Limb (tissue), 2 donors: Measurements from ENCODE around the gene ANAPC4.
"Not testable (repeated sequence)": the region's sequence is repeated elsewhere in the genome, so short reads cannot be mapped to it uniquely, and the experiment has no call there.

ENCODE experiments used
- DNase-seq, 2 donors: peaks; one replicate each; pipeline ENCODE4 v3.0.0-alpha.2; 2016; ENCODE audit errors: extremely low spot score in 2 of 2

ANAPC4 gene, protein sequence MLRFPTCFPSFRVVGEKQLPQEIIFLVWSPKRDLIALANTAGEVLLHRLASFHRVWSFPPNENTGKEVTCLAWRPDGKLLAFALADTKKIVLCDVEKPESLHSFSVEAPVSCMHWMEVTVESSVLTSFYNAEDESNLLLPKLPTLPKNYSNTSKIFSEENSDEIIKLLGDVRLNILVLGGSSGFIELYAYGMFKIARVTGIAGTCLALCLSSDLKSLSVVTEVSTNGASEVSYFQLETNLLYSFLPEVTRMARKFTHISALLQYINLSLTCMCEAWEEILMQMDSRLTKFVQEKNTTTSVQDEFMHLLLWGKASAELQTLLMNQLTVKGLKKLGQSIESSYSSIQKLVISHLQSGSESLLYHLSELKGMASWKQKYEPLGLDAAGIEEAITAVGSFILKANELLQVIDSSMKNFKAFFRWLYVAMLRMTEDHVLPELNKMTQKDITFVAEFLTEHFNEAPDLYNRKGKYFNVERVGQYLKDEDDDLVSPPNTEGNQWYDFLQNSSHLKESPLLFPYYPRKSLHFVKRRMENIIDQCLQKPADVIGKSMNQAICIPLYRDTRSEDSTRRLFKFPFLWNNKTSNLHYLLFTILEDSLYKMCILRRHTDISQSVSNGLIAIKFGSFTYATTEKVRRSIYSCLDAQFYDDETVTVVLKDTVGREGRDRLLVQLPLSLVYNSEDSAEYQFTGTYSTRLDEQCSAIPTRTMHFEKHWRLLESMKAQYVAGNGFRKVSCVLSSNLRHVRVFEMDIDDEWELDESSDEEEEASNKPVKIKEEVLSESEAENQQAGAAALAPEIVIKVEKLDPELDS

DNA sequence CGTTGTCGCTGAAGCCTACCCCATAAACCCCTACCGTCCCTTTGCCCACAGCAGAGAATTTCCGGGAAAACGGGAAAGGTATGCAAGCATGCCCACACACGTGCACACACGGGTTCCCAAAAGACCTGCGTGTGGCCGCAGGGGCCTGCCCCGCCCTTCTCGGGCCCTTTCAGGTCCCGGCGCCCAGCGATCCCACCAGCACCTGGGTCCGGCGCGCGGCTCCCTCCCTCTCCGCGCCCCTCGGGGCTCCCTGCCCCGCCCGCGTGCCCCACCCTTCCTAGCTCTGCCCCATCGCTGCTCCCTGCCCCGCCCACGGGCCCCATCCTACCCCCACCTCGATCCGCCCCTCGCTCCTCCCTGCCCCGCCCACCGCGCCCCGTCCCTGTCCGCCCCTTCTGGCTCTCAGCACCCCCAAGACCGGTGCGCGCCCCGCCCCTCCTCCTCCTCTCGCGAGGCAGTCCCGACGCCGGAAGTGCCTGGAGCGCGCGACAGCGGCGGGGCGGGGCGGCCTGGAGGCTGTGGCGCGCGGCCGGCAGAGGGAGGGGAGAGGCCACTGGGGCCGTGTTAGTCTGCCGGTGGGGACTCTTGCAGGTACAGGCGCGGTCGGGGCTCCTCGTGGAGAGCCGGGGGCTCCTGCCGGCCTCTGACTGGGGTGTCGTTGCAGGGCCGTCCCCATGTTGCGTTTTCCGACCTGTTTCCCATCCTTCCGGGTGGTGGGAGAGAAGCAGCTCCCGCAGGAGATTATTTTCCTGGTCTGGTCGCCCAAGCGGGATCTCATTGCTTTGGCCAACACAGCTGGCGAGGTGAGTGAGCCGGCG is at the start of gene ANAPC4:
ANAPC4 (plus strand) TSS at position 510 of the 818 bp plus-strand sequence; CDS start at position 675, 165 bp downstream.
- peak; percentile 92 to 96 for DNase-seq

DNA sequence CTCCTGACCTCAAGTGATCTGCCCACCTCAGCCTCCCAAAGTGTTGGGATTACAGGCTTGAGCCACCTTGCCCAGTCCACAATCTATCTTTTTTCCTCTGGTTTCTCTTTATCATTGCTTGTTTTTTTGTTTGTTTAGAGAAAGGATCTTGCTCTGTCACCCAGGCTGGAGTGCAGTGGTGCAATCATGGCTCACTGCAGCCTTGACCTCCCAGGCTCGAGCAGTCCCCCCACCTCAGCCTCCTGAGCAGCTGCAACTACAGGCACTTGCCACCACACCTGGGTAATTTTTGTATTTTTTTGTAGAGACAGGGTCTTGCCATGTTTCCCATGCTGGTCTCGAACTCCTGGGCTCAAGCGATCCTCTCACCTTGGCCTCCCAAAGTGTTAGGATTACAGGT is 48.6 kb upstream of the ANAPC4 start:
- DNase-seq = not testable (repeated sequence)

DNA sequence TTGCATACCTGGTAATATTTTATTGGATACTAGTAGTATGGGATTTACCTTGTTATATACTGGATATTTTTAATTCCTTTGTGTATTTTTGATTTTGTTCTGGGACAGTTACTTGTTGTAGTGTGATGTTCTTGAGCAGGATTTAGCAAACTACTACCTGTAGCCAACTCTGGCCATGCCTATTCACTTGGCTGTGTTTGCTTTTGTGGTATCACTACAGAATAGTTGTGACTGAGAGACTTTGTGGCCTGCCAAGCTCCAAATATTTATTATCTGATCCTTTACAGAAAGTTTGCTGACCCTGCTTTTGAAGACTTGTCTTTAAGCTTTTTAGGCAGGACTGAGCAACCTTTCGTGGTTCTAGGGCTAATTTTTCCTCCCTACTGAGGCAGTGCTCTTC is 46.7 kb upstream of the ANAPC4 start:
- no peak for DNase-seq

DNA sequence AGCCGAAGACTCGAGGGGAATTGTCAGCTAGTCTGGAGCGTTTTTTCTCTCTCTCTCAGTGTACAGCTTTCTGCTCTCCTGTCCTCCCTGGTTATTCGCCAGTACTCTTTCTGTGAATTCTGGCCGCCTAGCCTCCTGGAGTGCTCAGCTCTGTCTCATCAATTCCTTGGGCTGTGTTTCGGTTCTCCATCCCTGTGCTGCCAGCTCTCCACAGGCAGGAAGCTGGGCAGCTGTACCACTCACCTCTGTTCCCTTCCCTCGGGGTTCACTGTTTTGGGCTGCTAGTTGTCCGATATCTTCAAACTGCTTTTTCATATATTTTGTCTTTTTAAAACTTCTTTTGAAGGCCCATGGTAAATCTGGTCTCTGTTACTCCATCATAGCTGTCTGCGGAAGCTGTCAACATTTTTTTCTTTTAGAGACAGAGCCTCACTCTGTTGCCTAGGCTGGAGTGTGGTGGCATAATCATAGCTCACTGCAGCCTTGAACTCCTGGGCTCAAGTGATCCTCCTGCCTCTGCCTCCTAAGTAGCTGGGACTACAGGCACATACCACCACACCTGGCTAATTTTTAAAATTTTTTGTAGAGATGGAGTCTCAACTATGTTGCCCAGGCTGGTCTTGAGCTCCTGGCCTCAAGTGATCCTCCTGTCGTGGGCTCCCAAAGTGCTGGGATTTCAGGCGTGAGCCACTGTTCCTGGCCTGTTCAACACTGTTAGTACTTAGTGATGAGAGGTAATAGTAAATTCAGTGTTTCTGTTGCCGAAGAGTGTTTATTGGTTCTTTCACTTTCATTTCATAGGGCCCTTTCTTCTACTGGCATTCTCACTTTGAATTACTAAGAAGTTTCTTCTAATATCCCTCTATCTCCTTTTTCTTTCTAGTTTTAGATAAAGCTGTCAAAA is 45.9 kb upstream of the ANAPC4 start:
- DNase-seq = no peak

DNA sequence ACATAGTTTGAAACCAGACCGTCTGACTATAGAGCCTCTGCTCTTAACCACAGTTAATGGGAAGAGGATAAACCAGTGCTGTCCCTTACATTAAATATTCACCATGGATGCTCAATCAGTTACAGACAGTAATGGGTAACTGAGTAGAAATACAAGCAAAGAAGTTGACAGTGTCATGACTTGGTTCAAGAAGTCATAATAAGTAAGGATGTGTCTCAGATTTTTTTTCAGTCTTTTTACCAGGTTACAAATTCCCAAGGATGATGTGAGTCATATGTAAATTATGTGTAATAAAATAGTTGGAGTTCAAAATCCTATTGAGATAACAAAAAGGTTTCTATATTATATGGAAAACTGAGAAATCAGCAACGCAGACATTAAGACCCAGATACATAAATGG is 33.4 kb upstream of the ANAPC4 start:
- DNase-seq = no peak

DNA sequence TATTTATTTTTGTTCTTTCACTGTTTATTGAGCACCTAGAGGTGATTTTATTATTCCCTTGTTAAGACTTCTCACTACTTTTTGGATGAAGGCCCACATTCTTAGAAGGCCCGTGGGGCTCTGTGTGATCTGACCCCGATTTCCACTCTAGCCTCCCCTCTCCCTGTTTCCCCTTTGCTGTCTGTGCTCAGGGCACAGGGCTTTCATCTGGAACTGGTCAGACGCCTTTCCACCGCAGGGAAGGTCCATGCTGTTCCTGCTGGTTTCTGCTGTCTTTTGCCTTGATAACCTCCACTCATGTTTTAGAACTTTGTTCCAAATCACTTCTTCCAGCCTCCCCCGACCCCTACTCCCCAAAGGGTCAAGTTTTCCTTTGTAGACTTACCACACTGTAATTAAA is 31.3 kb upstream of the ANAPC4 start:
- DNase-seq = no peak

DNA sequence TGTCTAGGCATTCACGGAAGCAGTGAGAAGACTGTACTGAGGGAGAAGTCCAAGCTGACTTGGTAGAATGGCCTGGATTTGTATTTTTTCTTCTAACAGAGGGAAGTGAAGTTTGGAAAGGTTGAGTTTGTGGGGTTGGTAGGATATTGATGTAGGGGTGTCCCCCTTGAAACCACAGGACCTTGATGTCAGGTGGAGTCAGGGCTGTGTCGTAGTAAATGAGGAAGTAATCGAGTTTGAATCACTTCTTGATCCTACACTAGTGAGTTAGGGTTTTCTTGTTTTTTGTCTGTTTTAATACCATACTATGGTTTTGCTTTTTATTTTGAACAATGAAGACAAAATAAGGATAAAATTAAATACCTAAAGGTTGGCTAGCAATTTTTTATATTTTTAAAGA is 30.1 kb upstream of the ANAPC4 start:
- no peak for DNase-seq

DNA sequence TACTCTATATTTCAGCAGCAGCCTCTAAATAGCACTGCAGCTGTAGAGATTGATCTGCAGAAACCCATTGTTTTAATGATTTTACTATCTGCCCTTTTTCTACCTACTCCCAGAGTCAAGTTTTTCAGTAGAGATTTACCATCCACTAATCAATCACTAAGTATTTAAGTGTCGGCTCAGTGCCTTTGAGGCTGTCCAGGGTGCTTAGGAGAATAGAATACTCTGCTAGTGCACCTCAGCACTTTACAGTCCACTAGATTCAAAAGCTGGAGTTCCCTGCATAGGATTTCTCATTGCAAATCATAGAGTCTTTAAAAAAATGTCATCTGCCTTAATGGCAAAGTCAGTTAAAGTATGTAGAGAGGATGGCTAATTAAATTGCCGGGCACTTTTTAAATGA is 29.6 kb upstream of the ANAPC4 start:
- DNase-seq = no peak

DNA sequence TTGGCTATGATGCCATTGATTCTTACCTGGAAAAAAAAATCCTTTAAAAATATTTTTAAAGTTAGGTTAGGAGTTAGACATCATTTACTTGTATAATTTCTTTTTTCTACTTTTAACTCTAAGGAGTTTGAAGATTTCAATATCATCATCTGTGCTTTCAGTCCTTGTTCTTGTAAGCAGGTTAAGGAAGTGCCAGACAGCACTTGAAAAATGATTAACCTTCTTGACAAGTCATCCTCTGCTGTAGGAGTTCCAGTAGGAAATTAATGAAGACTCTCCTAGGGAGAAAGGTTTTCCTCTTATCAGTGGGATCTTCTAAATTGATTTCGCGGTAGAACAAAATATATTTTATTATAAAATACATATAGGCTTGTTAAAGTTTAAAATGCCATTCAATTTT is 29.1 kb upstream of the ANAPC4 start:
- DNase-seq = no peak

DNA sequence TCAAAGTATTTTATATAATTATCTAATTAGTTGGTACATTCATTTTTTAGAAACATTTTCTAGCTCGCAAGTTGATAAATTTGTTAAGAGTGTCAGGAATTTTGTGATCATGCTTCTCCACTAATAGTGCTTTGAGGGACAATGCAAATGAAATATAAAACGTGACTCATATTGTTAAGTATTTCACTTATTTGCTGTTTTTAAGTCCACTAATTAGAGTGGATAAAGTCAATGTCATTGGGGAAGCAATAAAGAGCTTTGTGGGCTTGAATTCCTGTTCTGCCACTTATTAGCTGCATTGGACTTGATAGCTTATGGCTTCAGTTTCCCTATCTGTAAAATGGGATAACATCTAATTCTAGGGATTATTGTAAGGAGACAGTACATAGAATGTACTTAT is 26.5 kb upstream of the ANAPC4 start:
- no peak for DNase-seq

DNA sequence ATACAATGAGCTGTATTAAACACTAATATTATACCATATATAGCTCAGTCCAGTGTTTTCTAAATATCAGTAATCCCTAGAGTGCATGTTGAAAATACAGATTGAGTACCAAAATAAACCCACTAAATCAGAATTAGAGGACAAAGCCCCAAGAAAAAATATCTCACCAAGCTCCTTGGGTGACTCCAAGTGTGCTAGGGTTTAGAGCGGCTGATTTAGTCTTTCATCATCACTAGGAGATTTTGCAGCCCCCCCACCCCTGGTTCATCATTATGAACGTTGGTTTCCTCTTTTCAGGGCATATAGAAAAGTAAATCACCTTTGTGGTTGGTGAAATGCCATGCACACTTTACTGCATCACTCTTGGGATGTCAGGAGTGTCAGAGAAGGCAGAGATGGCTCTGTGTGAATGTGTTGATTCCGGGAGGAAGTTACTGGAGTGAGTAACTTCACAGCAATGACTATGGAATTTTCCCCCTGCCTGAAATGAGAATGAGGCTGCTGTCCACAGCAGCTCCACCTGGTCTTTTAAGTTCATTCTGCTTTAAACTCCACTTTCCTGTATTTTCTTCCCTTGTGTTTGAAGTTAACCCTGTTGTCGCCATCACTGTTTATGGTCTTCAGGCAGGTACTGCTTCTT is 25.2 kb upstream of the ANAPC4 start:
- no peak for DNase-seq

DNA sequence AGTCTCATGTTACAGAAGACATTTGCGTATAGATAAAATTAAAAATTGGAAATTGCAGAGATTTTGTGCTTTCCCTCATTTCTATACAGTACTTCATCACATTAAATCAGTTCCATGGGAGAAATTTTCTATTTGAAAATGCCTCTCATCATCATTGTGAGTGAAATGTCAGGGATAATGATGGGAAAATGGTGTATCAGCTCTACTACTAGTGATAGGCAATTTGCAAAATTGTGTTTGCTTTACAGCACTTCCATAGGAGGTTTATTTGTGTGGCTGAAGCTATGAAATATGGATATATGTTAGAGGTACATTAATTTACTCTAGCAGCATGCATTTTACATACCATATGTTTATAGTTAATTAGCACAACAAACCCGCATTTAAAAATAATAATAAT is 21.0 kb upstream of the ANAPC4 start:
- DNase-seq = no peak

DNA sequence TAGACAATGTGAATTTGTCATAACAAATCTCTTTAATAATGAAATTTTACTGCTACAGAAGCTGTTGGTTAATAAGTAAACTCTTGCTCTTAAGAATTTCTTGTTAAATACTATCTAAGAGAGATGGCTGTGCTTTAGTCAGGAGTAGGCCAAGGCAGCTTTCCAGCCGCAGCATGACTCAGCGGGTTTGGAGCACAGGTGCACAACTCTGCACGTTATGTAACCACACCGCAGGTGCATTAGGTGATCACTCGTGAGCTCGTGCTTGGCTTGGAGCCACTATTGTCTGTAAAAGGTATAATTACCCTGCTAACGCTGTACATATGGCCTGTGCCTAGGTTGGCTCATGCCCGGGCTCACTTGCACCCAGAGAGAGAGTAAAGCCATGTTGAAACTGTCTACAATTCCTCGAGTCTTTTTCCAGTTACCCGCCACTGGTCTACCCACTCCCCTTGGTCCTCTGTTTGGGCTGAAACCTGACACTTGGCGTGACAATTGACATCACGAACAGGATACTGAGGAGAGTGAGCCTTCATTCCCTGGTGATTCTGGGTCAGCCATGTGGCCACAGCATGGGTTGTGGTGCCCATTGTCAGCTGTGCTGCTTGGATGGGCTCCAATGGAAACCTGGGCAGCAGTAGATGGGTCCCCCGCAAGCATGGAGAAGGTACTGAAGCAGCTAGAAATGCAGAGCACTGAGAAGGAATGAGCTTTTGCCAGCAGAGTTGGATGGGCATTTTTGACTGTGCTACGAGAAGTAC is 18.4 kb upstream of the ANAPC4 start:
- no peak for DNase-seq

DNA sequence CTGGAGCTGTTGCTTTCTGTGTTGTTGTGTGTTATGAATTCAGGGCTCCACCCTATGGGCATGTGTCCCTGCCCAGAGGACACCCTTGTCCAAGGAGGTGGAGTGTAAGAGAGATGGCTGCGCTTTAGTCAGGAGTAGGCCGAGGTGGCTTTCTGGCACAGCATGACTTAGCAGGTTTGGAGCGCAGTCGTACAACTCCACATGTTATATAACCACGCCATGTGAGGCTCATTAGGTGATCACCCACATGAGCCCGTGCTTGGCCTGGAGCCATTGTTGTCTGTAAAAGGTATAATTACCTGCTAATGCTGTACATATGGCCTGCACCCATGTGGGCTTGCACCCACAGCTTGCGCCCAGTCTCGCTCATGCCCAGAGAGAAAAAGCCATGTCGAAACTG is 15.8 kb upstream of the ANAPC4 start:
- no peak for DNase-seq

DNA sequence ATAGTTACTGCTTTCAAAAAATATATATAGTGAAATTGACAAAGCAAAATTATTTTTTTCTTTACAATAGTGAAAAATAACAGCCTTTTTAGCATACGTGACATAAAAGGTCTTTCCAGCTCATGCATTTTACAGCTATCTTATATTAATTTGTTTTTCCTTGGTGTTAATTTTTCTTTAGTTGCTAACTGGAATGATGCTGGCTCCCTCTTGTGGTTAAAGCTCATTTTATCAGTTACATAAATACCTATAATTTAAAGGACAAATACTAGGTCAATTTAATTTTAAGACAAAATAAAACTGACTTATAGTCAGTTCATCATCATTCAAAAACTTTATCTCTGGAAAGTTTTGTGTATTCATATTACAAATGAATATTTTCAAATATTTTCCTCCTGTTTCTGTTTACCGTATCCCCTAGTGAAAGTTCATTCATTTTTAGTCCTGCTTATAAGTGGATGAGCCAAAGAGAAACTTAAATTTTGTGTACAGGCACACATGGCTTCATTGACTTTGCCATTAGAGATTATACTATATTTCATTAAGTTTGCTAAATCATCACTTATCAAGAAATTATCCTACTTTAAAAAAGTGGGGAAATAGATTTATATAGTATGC is 9.9 kb upstream of the ANAPC4 start:
- DNase-seq = peak in 1 of 2 donors; percentile 24

DNA sequence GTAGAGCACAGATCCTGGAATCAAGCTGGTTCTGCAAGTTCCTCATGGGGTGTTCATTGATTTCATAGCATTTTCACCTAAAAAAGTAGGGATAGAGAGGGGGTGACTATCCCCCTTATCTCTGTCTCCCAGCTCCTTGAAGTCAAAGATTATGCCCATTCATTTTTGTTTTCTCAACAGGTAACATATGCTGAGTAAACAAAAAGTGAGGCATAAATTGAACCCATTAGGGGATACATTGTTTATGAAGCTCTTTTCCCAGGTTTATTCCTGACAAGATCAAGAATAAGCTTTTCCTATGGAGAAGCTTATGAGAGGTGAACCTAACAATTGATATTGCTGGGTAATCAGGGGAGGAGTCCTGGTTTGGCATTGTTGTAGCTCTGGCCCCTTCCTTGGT is 9.2 kb upstream of the ANAPC4 start:
- no peak for DNase-seq

DNA sequence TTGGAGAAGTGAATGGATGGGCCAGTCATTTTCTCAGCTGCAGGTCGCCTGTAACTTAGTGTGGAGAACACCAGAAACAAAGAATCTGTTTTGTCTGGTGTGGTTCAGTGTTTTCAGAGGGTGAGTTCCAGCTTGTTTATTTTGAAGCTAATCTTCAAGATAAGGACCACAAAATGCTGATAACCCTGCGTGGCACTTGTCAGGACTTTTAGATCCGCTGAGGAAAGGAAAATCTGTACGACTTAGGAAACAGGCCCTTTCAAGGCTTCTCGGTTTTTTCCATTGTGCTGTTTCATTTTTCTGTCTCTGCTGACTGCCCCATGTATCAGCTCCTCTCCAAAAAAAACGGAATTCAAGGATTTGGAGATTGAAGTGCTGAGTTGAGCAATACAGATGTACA is 8.7 kb upstream of the ANAPC4 start:
- DNase-seq = no peak

DNA sequence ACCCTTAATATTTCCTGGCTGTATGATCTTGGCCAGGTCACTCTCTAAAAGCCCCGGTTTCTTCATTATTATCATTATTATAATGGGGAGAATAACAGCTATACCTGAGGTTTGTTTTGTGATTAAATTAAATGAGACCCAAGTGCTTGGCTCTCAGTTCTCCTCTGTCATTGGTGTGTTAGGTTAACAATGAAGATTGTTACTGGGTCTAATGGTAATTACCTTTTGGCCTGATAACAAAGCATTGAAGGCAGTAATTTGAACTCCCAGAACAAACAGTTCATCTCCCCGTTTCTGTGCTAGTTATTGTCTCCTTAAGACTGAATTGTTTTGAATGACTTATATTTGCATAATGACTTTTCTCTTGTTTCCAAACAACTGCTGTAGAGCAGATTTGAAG is 6.8 kb upstream of the ANAPC4 start:
- no peak for DNase-seq

DNA sequence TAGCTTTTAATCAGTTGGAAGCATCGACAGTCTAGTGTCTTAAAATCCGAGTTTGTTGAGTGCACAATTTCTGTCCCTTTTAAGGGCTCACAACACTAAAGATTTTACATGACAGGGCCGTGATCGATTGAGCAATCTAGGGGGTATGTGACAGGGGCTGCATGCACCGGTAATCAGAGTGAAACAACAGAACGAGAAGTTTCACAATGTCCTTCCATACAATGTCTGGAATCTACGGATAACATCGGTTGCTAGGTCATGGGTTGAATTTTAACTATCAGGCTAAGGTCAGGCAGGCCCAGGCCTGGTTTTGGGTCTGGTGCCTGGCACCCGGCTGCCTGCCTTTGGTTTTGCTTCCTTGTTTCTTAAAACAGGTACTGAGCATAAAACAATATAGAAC is 4.5 kb upstream of the ANAPC4 start:
- not testable (repeated sequence) for DNase-seq
